H1 (cell line): Measurements from ENCODE around the gene MRPS12. TPM values are rescaled to one million over a fixed set of nuclear protein-coding genes. Genes with fewer than 3 reads are reported as not detected.

Experiments used
- CTCF ChIA-PET: fragments of 300-600 bp; sonication (Branson Sonifier 250); formaldehyde crosslinking; loops from one replicate; lab custom pipeline; 2021; ENCODE audit not compliant: partially characterized antibody; lab: Charles Lee
- POLR2A ChIA-PET: fragments of 300-600 bp; sonication (Branson Sonifier 250); formaldehyde crosslinking; loops from one replicate; lab custom pipeline; 2021; ENCODE audit warnings: inconsistent platforms; ENCODE audit not compliant: partially characterized antibody; lab: Charles Lee
- DNase-seq, 2 experiments: peaks; one replicate each; pipeline versions ENCODE4 v3.0.0 to v3.0.0-alpha.2; 2010 to 2022; ENCODE audit warnings: low spot score in 2 of 2, low read depth in 1 of 2, mixed read lengths in 1 of 2
- FAIRE-seq: peaks from 2 replicates; lab custom pipeline; 2011; peaks lifted over from hg19 to GRCh38; lab: Jason Lieb, UNC
- H2AFZ ChIP-seq: 2 replicates; pipeline ENCODE4 v1.8.1; 2012; ENCODE audit warnings: low read length, inconsistent platforms
- H2AK5ac ChIP-seq: 2 replicates; pipeline ENCODE4 v1.6.1; 2013; ENCODE audit warnings: low read depth, low read length
- H2BK120ac ChIP-seq: replicated peaks from 2 replicates; pipeline ENCODE3; 2013; ENCODE audit warnings: low read depth, low read length, inconsistent platforms
- H2BK12ac ChIP-seq: 2 replicates; pipeline ENCODE4 v1.6.1; 2013; ENCODE audit warnings: low read depth, low read length
- H2BK15ac ChIP-seq: 2 replicates; pipeline ENCODE4 v1.6.1; 2013; ENCODE audit warnings: low read length
- H2BK20ac ChIP-seq: 2 replicates; pipeline ENCODE4 v1.6.1; 2013; ENCODE audit warnings: low read length
- H2BK5ac ChIP-seq: 2 replicates; pipeline ENCODE4 v1.6.1; 2013; ENCODE audit warnings: low read depth, low read length
- H3K14ac ChIP-seq: 2 replicates; pipeline ENCODE4 v1.6.1; 2013; ENCODE audit warnings: inconsistent platforms; ENCODE audit not compliant: insufficient read length
- H3K18ac ChIP-seq: 2 replicates; pipeline ENCODE4 v1.6.1; 2013; ENCODE audit warnings: low read length; ENCODE audit errors: extremely low read depth
- H3K23ac ChIP-seq: 2 replicates; pipeline ENCODE4 v1.6.1; 2013; ENCODE audit warnings: inconsistent platforms; ENCODE audit not compliant: insufficient read length
- H3K23me2 ChIP-seq: 2 replicates; pipeline ENCODE4 v1.6.1; 2013; ENCODE audit warnings: low read depth, low read length
- H3K27ac ChIP-seq: 2 replicates; pipeline ENCODE4 v1.6.1; 2011; ENCODE audit warnings: low read depth, low read length, inconsistent platforms
- H3K27me3 ChIP-seq, 4 experiments: replicated peaks in 1 of 4; 1 replicate in 1 of 4; 2 replicates in 3 of 4; pipeline versions ENCODE4 v1.6.1 to v1.8.1; 2011 to 2013; ENCODE audit warnings: low read length in 3 of 4, mild to moderate bottlenecking in 3 of 4, inconsistent platforms in 2 of 4, mixed read lengths in 2 of 4, moderate library complexity in 1 of 4; ENCODE audit not compliant: control insufficient read depth in 3 of 4, insufficient read depth in 3 of 4; ENCODE audit errors: extremely low read depth in 1 of 4
- H3K36me3 ChIP-seq, 4 experiments: 2 replicates each; pipeline versions ENCODE4 v1.6.1 to v1.8.1; 2011 to 2013; ENCODE audit warnings: mild to moderate bottlenecking in 4 of 4, low read length in 3 of 4, moderate library complexity in 2 of 4, control low read depth in 1 of 4, inconsistent platforms in 1 of 4; ENCODE audit not compliant: insufficient read depth in 4 of 4, control insufficient read depth in 2 of 4
- H3K4ac ChIP-seq: replicated peaks from 2 replicates; pipeline ENCODE3; 2013; ENCODE audit warnings: low read length, low read depth, mixed read lengths, inconsistent platforms; ENCODE audit not compliant: insufficient read length
- H3K4me1 ChIP-seq, 4 experiments: replicated peaks in 1 of 4; 1 replicate in 1 of 4; 2 replicates in 3 of 4; pipeline versions ENCODE4 v1.6.1 to v1.8.1; 2011 to 2013; ENCODE audit warnings: low read length in 3 of 4, inconsistent platforms in 2 of 4, mixed read lengths in 1 of 4; ENCODE audit not compliant: insufficient read depth in 4 of 4, control insufficient read depth in 3 of 4
- H3K4me2 ChIP-seq, 2 experiments: 2 replicates each; pipeline versions ENCODE4 v1.6.1 to v1.8.1; 2011 to 2013; ENCODE audit warnings: low read depth in 2 of 2, low read length in 2 of 2, control low read depth in 1 of 2, inconsistent platforms in 1 of 2, mild to moderate bottlenecking in 1 of 2; ENCODE audit not compliant: insufficient read depth in 1 of 2
- H3K4me3 ChIP-seq, 4 experiments: fragments of 200-600, 300-600 bp in 1 of 4; sonication (generic), shearing (Covaris generic), sonication (Bioruptor Twin) in 1 of 4; 2 replicates each; pipeline versions ENCODE4 v1.5.1 to v1.8.1; 2011 to 2016; ENCODE audit warnings: low read length in 4 of 4, low read depth in 3 of 4, control low read depth in 2 of 4, inconsistent platforms in 2 of 4, mild to moderate bottlenecking in 2 of 4, mixed read lengths in 1 of 4, moderate library complexity in 1 of 4; ENCODE audit not compliant: insufficient read depth in 2 of 4; ENCODE audit errors: extremely low read depth in 1 of 4
- H3K56ac ChIP-seq: replicated peaks from 2 replicates; pipeline ENCODE3; 2013; ENCODE audit warnings: low read depth, mild to moderate bottlenecking, mixed read lengths, low read length, inconsistent platforms; ENCODE audit not compliant: insufficient read length
- H3K79me1 ChIP-seq: 2 replicates; pipeline ENCODE4 v1.6.1; 2013; ENCODE audit warnings: low read depth, low read length, control low read depth
- H3K79me2 ChIP-seq, 2 experiments: 2 replicates each; pipeline versions ENCODE4 v1.6.1 to v1.8.1; 2012 to 2013; ENCODE audit warnings: low read length in 2 of 2, mild to moderate bottlenecking in 2 of 2, inconsistent platforms in 1 of 2; ENCODE audit not compliant: insufficient read depth in 2 of 2, control insufficient read depth in 1 of 2
- H3K9ac ChIP-seq, 4 experiments: replicated peaks in 1 of 4; 1 replicate in 1 of 4; 2 replicates in 3 of 4; pipeline versions ENCODE4 v1.6.1 to v1.8.1; 2011 to 2013; ENCODE audit warnings: low read depth in 3 of 4, low read length in 3 of 4, control low read depth in 2 of 4, mild to moderate bottlenecking in 2 of 4, moderate library complexity in 2 of 4, inconsistent platforms in 1 of 4; ENCODE audit errors: extremely low read depth in 1 of 4
- H3K9me3 ChIP-seq, 2 experiments: 2 replicates each; pipeline versions ENCODE4 v1.6.1 to v1.8.1; 2012 to 2013; ENCODE audit warnings: mild to moderate bottlenecking in 2 of 2, moderate library complexity in 2 of 2, control low read depth in 1 of 2, inconsistent platforms in 1 of 2, low read depth in 1 of 2, low read length in 1 of 2, mixed read lengths in 1 of 2; ENCODE audit not compliant: insufficient read depth in 2 of 2
- H4K20me1 ChIP-seq, 2 experiments: replicated peaks in 1 of 2; 2 replicates each; pipeline versions ENCODE3 to v1.8.1; 2011 to 2013; ENCODE audit warnings: inconsistent platforms in 2 of 2, low read length in 2 of 2, mild to moderate bottlenecking in 1 of 2; ENCODE audit not compliant: insufficient read depth in 2 of 2, control insufficient read depth in 1 of 2
- H4K5ac ChIP-seq: 2 replicates; pipeline ENCODE4 v1.6.1; 2013; ENCODE audit warnings: low read length, low read depth, mixed read lengths, inconsistent platforms; ENCODE audit not compliant: insufficient read length
- H4K8ac ChIP-seq: 2 replicates; pipeline ENCODE4 v1.8.0; 2013; ENCODE audit warnings: mild to moderate bottlenecking, moderate library complexity, low read length, inconsistent platforms; ENCODE audit not compliant: insufficient read depth; ENCODE audit errors: extremely low read depth
- H4K91ac ChIP-seq: replicated peaks from 2 replicates; pipeline ENCODE3; 2013; ENCODE audit warnings: low read length, mixed read lengths, inconsistent platforms; ENCODE audit not compliant: insufficient read length
- CTCF ChIP-seq, 3 experiments: IDR thresholded peaks; 1 replicate in 2 of 3; 2 replicates in 1 of 3; pipeline versions ENCODE4 v1.5.1 to v1.6.1; 2011; ENCODE audit warnings: low read length in 3 of 3, mild to moderate bottlenecking in 3 of 3, inconsistent platforms in 2 of 3, low read depth in 1 of 3, moderate library complexity in 1 of 3; ENCODE audit not compliant: insufficient read depth in 1 of 3; ENCODE audit errors: control extremely low read depth in 1 of 3
- SUZ12 ChIP-seq: fragments of 200-600 bp; sonication (generic); IDR thresholded peaks from 2 replicates; pipeline ENCODE4 v1.6.1; 2012; ENCODE audit warnings: mild to moderate bottlenecking, inconsistent platforms, low read length, moderate library complexity, mixed read lengths
- WGBS, 2 experiments: shearing (Covaris generic) in 1 of 2; methylation state at CpG; one replicate each; pipeline versions ENCODE4 v1.1.6 to v1.1.7; 2013 to 2015; ENCODE audit warnings: low lambda C conversion rate in 2 of 2, mixed read lengths in 2 of 2, inconsistent platforms in 1 of 2, low coverage in 1 of 2, missing lambda C conversion rate in 1 of 2; ENCODE audit not compliant: insufficient replicate concordance in 2 of 2, insufficient coverage in 1 of 2, insufficient read length in 1 of 2; ENCODE audit errors: extremely low coverage in 1 of 2, missing lambda C conversion rate in 1 of 2; 5-methylcytosine and 5-hydroxymethylcytosine counted together
- polyA plus RNA-seq, 7 experiments: library from polyadenylated mRNA; depleted of rRNA in 3 of 7; stranded (reverse) in 5 of 7; unstranded in 2 of 7; fragments of >200 nt in 5 of 7; fragments of 200-250 nt in 2 of 7; gene quantifications; 1 replicate in 5 of 7; 2 replicates in 1 of 7; 4 replicates in 1 of 7; pipeline versions ENCODE4 v1.2.1 to v1.2.3, GENCODE V29; 2011 to 2013; ENCODE audit warnings: missing spikeins in 2 of 7, mixed read lengths in 2 of 7
- total RNA-seq: library from RNA; stranded (reverse); fragmentation: NEBNext Ultra II Directional; extraction: Animal tissue kit (Norgen Biotek cat#: 25700); gene quantifications from 2 replicates; pipeline ENCODE4 v1.2.1, GENCODE V29; 2021

The MRPS12 gene
- total and polyA plus RNA-seq, 2 of the 8 experiments (the other 6 are each of a cell fraction or from before 2014, with no cell fraction given), result 79.0 to 175 TPM

- H4K8ac ChIP-seq, result peak overlapping the region; percentile 2; the same call in 1 of the 2 replicates
- H3K79me2 ChIP-seq, result no peaks in the 10 kb centered on the region; a peak in 1 of 4 replicates
- no peak overlapping the region for H2BK5ac ChIP-seq
- CTCF ChIA-PET, result interaction anchor here (1.1 to 2.7 kb wide), 5 partner anchors 10 to 178 kb away, joined by 3 to 24 read pairs (median 5); partner anchors contain the start of genes MRPS12, NFKBIB and SARS2
- no peak overlapping the region for H2AK5ac ChIP-seq
- FAIRE-seq (no peak), DNase-seq (no peak)
- peaks cover 2 to 19% (median 11%) of the 10 kb centered on the region in 4 experiments; a peak in 6 of 8 replicates for H3K36me3 ChIP-seq
- H4K20me1 ChIP-seq, result peaks cover 0 to 7% of the 10 kb centered on the region in 2 experiments
- H3K4me3 ChIP-seq, result no peak overlapping the region
- H3K4me1 ChIP-seq, result no peaks in the 10 kb centered on the region
- H3K14ac ChIP-seq, result no peak overlapping the region
- no peak overlapping the region for H2BK120ac ChIP-seq
- H3K18ac ChIP-seq, result no peak overlapping the region
- H3K27ac ChIP-seq, result no peak overlapping the region
- no peak overlapping the region for H3K23ac ChIP-seq
- POLR2A ChIA-PET, result interaction anchor here (0.8 to 6.7 kb wide), 8 partner anchors 8 to 158 kb away, joined by 3 to 36 read pairs (median 4); partner anchors contain the start of genes MRPS12, NFKBIB, SARS2 and SIRT2
- no peak overlapping the region for H3K4ac ChIP-seq
- H3K23me2 ChIP-seq, result peaks cover 6% of the 10 kb centered on the region; the same call in 1 of the 2 replicates
- H4K91ac ChIP-seq, result no peak overlapping the region
- H3K56ac ChIP-seq, result no peak overlapping the region
- WGBS, 2 experiments, result 90% methylated on average over 13 of the region's 13 CpGs; no CpG with 5 or more reads in 1 of the 2 experiments
- H2AFZ ChIP-seq, result no peak overlapping the region
- no peak overlapping the region for H4K5ac ChIP-seq
- H2BK12ac ChIP-seq, result no peak overlapping the region
- no peaks in the 10 kb centered on the region for H3K79me1 ChIP-seq
- no peak overlapping the region for H3K9ac ChIP-seq
- no peak overlapping the region for H2BK20ac ChIP-seq
- H3K4me2 ChIP-seq, result no peak overlapping the region
- TF ChIP-seq SUZ12 (no peak), CTCF (IDR thresholded peaks at IDR 0.05; ENCODE audit: control extremely low read depth in 1 of 3, insufficient read depth in 1 of 3, low read depth in 1 of 3, low read length in 3 of 3) (peak in 1 of 3 experiments; percentile 11; a peak in 2 of 4 replicates)
- H2BK15ac ChIP-seq, result no peak overlapping the region
- no peaks in the 10 kb centered on the region for H3K9me3 ChIP-seq
- H3K27me3 ChIP-seq, result no peaks in the 10 kb centered on the region; a peak in 1 of 7 replicates
These were observed 12.7 kb upstream of the MRPS12 start for GRCh38 chr19:38917921-38918491.
